CD14-positive monocyte (primary cell): Measurements from ENCODE around the gene MAPK1. TPM values are rescaled to one million over a fixed set of nuclear protein-coding genes. Genes with fewer than 3 reads are reported as not detected.
"Not testable (repeated sequence)": the region's sequence is repeated elsewhere in the genome, so short reads cannot be mapped to it uniquely, and the experiment has no call there.

ENCODE experiments used
- DNase-seq, 3 donors: peaks; one replicate each; pipeline ENCODE4 v3.0.0-alpha.2; 2011 to 2022
- H2AFZ ChIP-seq: 2 replicates; pipeline ENCODE4 v1.6.0; 2012; ENCODE audit warnings: mild to moderate bottlenecking, low read depth, low read length, inconsistent platforms; ENCODE audit not compliant: insufficient read depth, poor library complexity, severe bottlenecking
- H3K27ac ChIP-seq, 2 donors: 1 replicate in 1 of 2; 2 replicates in 1 of 2; pipeline ENCODE4 v1.5.1; 2012 to 2013; ENCODE audit warnings: low read length in 2 of 2, control low read depth in 1 of 2, inconsistent platforms in 1 of 2, low read depth in 1 of 2, mild to moderate bottlenecking in 1 of 2
- H3K27me3 ChIP-seq, 2 donors: one replicate each; pipeline versions ENCODE4 v1.6.0 to v1.6.1; 2011 to 2013; ENCODE audit warnings: low read length in 2 of 2; ENCODE audit not compliant: control insufficient read depth in 2 of 2, insufficient read depth in 2 of 2
- H3K36me3 ChIP-seq, 2 donors: replicated peaks in 1 of 2; 1 replicate in 1 of 2; 2 replicates in 1 of 2; pipeline versions ENCODE4 v1.5.1 to v1.6.1; 2012 to 2013; ENCODE audit warnings: low read length in 2 of 2, control low read depth in 1 of 2, inconsistent platforms in 1 of 2, mild to moderate bottlenecking in 1 of 2; ENCODE audit not compliant: insufficient read depth in 2 of 2, control insufficient read depth in 1 of 2
- H3K4me1 ChIP-seq, 2 donors: 1 replicate in 1 of 2; 2 replicates in 1 of 2; pipeline versions ENCODE4 v1.5.1 to v1.6.1; 2012 to 2013; ENCODE audit warnings: low read length in 2 of 2, control low read depth in 1 of 2, inconsistent platforms in 1 of 2, mild to moderate bottlenecking in 1 of 2, moderate library complexity in 1 of 2; ENCODE audit not compliant: insufficient read depth in 2 of 2, control insufficient read depth in 1 of 2
- H3K4me2 ChIP-seq: replicated peaks from 2 replicates; pipeline ENCODE3; 2012; ENCODE audit warnings: low read length, moderate library complexity, mild to moderate bottlenecking; ENCODE audit not compliant: poor library complexity, severe bottlenecking; ENCODE audit errors: extremely low read depth
- H3K4me3 ChIP-seq, 3 experiments: fragments of 200-600 bp in 1 of 3; sonication (generic) in 1 of 3; replicated peaks in 1 of 3; 1 replicate in 2 of 3; 2 replicates in 1 of 3; pipeline ENCODE4 v1.5.1; 2011 to 2013; ENCODE audit warnings: low read length in 3 of 3, mild to moderate bottlenecking in 3 of 3, control low read depth in 2 of 3, low read depth in 2 of 3, inconsistent platforms in 1 of 3, moderate library complexity in 1 of 3
- H3K79me2 ChIP-seq: 2 replicates; pipeline ENCODE4 v1.6.0; 2012; ENCODE audit warnings: mild to moderate bottlenecking, control low read depth, inconsistent platforms, low read length, moderate library complexity; ENCODE audit not compliant: insufficient read depth
- H3K9ac ChIP-seq: 2 replicates; pipeline ENCODE4 v1.6.0; 2017; ENCODE audit warnings: low read length, mild to moderate bottlenecking; ENCODE audit not compliant: insufficient read depth, poor library complexity, severe bottlenecking
- H3K9me3 ChIP-seq, 2 donors: replicated peaks in 1 of 2; 1 replicate in 1 of 2; 2 replicates in 1 of 2; pipeline versions ENCODE4 v1.5.1 to v1.6.1; 2012 to 2013; ENCODE audit warnings: low read length in 2 of 2, control low read depth in 1 of 2; ENCODE audit not compliant: control insufficient read depth in 1 of 2, insufficient read depth in 1 of 2
- H4K20me1 ChIP-seq: 2 replicates; pipeline ENCODE4 v1.6.0; 2012; ENCODE audit warnings: mild to moderate bottlenecking, low read length, control low read depth, moderate library complexity; ENCODE audit not compliant: insufficient read depth
- H3K27ac Mint-ChIP-seq, 7 donors: one replicate each; pipeline ENCODE4 v1.8.0; 2020; ENCODE audit warnings: mild to moderate bottlenecking in 7 of 7, mixed read lengths in 7 of 7, moderate library complexity in 6 of 7, inconsistent platforms in 2 of 7
- H3K27me3 Mint-ChIP-seq, 3 donors: one replicate each; pipeline ENCODE4 v1.8.0; 2021 to 2022; ENCODE audit warnings: low read depth in 3 of 3, mild to moderate bottlenecking in 3 of 3, mixed read lengths in 3 of 3, moderate library complexity in 3 of 3, inconsistent platforms in 1 of 3
- H3K36me3 Mint-ChIP-seq, 2 donors: one replicate each; pipeline ENCODE4 v1.8.0; 2020; ENCODE audit warnings: mixed read lengths in 2 of 2, inconsistent platforms in 1 of 2, mild to moderate bottlenecking in 1 of 2
- H3K4me1 Mint-ChIP-seq: one replicate; pipeline ENCODE4 v1.8.0; 2020; ENCODE audit warnings: mild to moderate bottlenecking, mixed read lengths
- H3K4me3 Mint-ChIP-seq, 2 donors: one replicate each; pipeline ENCODE4 v1.8.0; 2020; ENCODE audit warnings: mild to moderate bottlenecking in 2 of 2, mixed read lengths in 2 of 2, moderate library complexity in 1 of 2
- H3K9me3 Mint-ChIP-seq, 7 donors: one replicate each; pipeline ENCODE4 v1.8.0; 2020 to 2022; ENCODE audit warnings: mixed read lengths in 7 of 7, mild to moderate bottlenecking in 6 of 7, moderate library complexity in 6 of 7, inconsistent platforms in 2 of 7
- WGBS: methylation state at CpG from one replicate; pipeline ENCODE4 v1.1.5; 2013; ENCODE audit warnings: missing lambda C conversion rate; ENCODE audit not compliant: insufficient coverage; 5-methylcytosine and 5-hydroxymethylcytosine counted together
- intact Hi-C, 2 donors: fragments of 100-400 bp; cut with micrococcal nuclease; formaldehyde crosslinking; loops; one replicate each; pipeline versions ENCODE4 v1.15.0 to v1.15.1; 2023
- polyA plus RNA-seq, 3 donors: library from polyadenylated mRNA; depleted of rRNA in 1 of 3; unstranded in 2 of 3; stranded (reverse) in 1 of 3; fragments of 300-500 nt in 2 of 3; fragments of >200 nt in 1 of 3; fragmentation: Illumina TruSeq in 2 of 3; gene quantifications; 1 replicate in 2 of 3; 2 replicates in 1 of 3; pipeline ENCODE4 v1.2.3, GENCODE V29; 2012 to 2021
- TF ChIP-seq, protein P1 (sequence below): fragments of 200-600 bp; IDR thresholded peaks from one replicate; pipeline ENCODE4 v1.8.0; 2022; ENCODE audit warnings: antibody characterized with exemption, mild to moderate bottlenecking

Gene MAPK1
- polyA plus RNA-seq, 3 donors = 47.0 to 148 (median 118) TPM

DNA sequence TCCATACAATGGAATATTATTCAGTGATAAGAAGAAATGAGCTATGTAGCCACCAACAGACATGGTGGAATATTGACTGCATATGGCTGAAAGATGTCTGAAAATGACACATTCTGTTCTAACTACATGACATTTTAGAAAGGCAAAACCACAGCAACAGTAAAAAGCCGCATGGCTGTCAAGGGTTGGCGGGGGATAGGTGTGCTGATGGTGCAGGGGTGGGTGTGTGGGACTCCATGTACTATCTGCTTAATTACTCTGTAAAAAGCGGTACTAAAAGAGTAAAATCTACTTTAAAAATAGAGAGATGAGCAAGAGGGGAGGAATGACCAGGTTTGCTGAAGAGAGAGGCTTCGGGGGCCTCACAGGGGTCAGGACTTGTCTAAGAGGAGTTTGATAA lies 115.2 kb downstream of the MAPK1 start:
- Mint-ChIP-seq H3K4me1 (peaks cover 13% of the 10 kb centered on the region), H3K27ac (peak overlapping the region in 1 of 7 donors; percentile 13), H3K36me3 (peaks cover 14 to 33% of the 10 kb centered on the region in 2 donors), H3K9me3 (no peaks in the 10 kb centered on the region), H3K27me3 (peaks cover 0 to 3% (median 2%) of the 10 kb centered on the region in 3 donors), H3K4me3 (no peak overlapping the region)
- Histone ChIP-seq H4K20me1 (peaks cover 4% of the 10 kb centered on the region), H3K27ac (no peak overlapping the region), H3K9ac (no peak overlapping the region), H3K27me3 (no peaks in the 10 kb centered on the region), H3K4me2 (no peak overlapping the region), H3K9me3 (no peaks in the 10 kb centered on the region), H3K79me2 (no peaks in the 10 kb centered on the region), H3K4me1 (no peaks in the 10 kb centered on the region), H3K4me3 (no peak overlapping the region), H2AFZ (no peak overlapping the region), H3K36me3 (peaks cover 6 to 20% of the 10 kb centered on the region in 2 donors)
- WGBS = no CpG with 5 or more reads among the region's 4 CpGs
- TF ChIP-seq, protein P1, sequence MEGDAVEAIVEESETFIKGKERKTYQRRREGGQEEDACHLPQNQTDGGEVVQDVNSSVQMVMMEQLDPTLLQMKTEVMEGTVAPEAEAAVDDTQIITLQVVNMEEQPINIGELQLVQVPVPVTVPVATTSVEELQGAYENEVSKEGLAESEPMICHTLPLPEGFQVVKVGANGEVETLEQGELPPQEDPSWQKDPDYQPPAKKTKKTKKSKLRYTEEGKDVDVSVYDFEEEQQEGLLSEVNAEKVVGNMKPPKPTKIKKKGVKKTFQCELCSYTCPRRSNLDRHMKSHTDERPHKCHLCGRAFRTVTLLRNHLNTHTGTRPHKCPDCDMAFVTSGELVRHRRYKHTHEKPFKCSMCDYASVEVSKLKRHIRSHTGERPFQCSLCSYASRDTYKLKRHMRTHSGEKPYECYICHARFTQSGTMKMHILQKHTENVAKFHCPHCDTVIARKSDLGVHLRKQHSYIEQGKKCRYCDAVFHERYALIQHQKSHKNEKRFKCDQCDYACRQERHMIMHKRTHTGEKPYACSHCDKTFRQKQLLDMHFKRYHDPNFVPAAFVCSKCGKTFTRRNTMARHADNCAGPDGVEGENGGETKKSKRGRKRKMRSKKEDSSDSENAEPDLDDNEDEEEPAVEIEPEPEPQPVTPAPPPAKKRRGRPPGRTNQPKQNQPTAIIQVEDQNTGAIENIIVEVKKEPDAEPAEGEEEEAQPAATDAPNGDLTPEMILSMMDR = no peak
- intact Hi-C loops = no loop called here
- DNase-seq = no peak

DNA sequence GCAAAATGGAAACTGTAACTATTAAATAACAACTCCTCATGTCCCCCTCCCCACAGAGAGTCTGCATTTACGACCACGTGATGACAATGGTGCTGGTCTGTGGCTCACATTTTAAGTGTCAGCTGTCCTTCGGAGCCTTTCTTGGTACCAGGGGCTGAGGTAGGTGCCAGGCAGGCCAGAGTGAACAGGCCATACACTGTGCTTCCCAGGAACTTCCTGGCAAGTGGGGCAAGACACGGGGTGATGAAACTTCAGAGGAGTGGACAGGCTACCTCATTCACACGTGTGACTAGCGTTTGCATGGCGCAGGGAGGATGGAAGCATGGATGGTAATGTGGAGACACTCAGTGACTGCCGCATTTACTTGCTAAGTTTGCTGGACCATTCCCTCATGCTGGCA lies 121.5 kb downstream of the MAPK1 start:
- 85% methylated on average over 4 of the region's 8 CpGs for WGBS
- no peaks in the 10 kb centered on the region for H3K9me3 Mint-ChIP-seq
- Histone ChIP-seq H3K27me3 (no peaks in the 10 kb centered on the region), H3K4me2 (no peak overlapping the region), H3K36me3 (no peaks in the 10 kb centered on the region), H3K9me3 (no peaks in the 10 kb centered on the region), H3K4me1 (no peaks in the 10 kb centered on the region), H3K4me3 (no peak overlapping the region), H2AFZ (no peak overlapping the region), H3K79me2 (no peaks in the 10 kb centered on the region), H3K27ac (no peak overlapping the region), H3K9ac (no peak overlapping the region), H4K20me1 (no peaks in the 10 kb centered on the region)
- no peak for DNase-seq
- no peak overlapping the region for H3K4me3 Mint-ChIP-seq
- peaks cover 0 to 2% (median 2%) of the 10 kb centered on the region in 3 donors for H3K27me3 Mint-ChIP-seq
- H3K36me3 Mint-ChIP-seq = no peaks in the 10 kb centered on the region
- no peak overlapping the region for H3K27ac Mint-ChIP-seq
- intact Hi-C loops = no loop called here
- TF ChIP-seq, protein P1 = no peak
- no peaks in the 10 kb centered on the region for H3K4me1 Mint-ChIP-seq

DNA sequence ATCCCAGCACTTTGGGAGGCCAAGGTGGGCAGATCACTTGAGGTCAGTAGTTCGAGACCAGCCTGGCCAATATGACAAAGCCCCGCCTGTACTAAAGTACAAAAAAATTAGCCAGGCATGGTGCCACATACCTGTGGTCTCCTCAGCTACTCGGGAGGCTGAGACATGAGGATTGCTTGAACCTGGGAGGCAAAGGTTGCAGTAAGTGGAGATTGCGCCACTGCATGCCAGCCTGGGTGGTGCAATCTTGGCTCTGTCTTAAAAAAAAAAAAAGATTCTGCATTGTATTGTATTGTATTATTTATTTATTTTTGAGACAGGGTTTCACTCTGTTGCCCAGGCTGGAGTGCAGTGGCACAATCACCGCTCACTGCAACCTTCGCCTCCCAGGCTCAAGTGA lies 122.5 kb downstream of the MAPK1 start:
- H3K4me1 ChIP-seq, DNase-seq, H3K79me2 ChIP-seq, H3K27me3 Mint-ChIP-seq, H3K27me3 ChIP-seq, H3K9me3 Mint-ChIP-seq, H3K9me3 ChIP-seq, H2AFZ ChIP-seq, H3K9ac ChIP-seq, H3K4me3 ChIP-seq, H3K36me3 Mint-ChIP-seq, H3K27ac Mint-ChIP-seq, H3K36me3 ChIP-seq, H3K27ac ChIP-seq, H3K4me2 ChIP-seq, H4K20me1 ChIP-seq, intact Hi-C loops, H3K4me3 Mint-ChIP-seq, H3K4me1 Mint-ChIP-seq: not testable (repeated sequence)
- WGBS = 85% methylated on average over 6 of the region's 6 CpGs
